Activated naive CD4-positive, alpha-beta T cell treated with Interleukin-2 at 50 U/mL for 16 hours (primary cell): ENCODE measurements around the gene PTPRM.

Experiments
- DNase-seq: peaks from one replicate; pipeline ENCODE4 v3.0.0-alpha.2; 2020

PTPRM gene

DNA sequence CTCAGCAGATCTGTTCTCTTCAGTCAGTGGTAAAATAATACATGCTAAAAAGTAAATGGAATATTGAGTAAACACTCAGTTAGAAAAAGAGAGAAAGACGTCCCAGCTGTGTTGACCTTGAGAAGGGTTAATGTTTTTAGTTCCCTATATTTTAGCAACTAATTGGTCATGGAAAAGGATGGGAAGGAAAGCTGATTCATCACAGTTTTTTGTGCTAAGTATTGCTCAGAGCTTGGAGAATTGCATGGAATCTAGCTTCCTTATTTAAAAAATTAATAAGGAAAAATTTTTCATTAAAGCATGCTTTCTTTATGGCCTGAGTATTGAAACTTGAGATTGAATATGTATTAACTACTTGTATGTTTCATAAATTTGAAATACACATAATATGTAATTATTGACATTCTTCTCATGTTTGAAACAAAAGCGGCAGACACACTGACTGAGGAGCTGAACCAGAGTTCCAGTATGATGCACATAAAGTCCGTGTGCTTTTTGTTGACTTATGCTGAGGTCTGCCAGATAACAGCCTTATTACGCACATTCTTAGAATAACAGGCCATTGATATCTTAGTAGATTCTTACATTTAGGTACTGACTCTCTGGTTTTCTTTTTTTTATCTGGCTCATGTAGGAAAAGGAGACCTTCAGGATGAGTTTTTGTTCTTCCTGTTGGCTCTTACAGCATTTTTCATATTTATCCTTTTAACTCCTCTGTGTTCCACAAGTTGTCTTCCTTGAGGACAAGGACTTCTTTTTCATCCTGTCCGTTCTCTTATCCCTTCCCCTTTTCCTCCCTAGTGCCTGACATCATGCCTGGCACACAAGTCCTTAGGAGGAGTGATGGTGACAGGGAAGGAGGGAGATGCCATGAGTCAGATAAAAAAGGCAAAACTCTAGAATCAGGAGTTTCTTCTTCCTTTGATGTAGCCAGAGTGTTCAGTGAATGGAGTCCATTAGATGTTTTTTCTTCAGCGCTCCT, 194.1 kb downstream of the PTPRM start:
- no peak for DNase-seq

DNA sequence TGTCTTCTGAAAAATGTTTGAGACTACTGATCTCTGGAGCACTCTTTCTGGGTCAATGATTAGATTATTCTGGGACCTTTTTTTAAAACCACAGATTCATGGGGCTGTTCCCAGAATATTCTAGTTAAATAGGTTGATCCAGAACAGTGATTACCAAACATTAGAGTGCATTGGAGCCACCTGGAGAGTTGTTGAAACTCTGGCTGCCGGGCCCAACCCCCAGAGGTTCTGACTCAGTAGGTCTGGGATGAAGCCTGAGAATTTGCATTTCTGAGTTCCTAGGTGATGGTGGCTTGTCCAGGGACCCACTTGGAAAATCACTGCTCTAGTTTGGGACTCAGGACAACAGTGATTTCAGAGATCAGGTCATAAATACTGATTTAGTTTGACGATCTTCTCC, 197.3 kb downstream of the PTPRM start:
- DNase-seq = no peak

DNA sequence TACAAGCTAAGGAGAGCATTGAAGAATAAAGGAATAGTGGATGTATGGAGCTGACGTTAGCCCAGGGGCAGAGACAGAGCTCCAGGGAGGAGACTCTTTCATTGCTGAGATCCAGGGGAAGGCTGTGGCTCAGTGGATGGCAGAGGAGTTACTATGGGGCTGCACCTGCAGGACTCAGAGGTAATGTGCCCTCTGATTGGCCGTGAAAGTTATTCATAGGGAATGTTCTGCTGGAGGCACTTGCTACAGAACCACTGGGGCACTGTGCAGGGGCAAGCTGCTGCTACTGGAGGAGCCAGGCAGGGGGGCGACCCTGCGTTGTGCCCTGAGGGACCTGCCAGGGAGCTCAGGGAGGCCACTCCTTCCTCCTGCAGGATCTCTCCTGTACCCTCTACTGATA, 199.2 kb downstream of the PTPRM start:
- DNase-seq = no peak

DNA sequence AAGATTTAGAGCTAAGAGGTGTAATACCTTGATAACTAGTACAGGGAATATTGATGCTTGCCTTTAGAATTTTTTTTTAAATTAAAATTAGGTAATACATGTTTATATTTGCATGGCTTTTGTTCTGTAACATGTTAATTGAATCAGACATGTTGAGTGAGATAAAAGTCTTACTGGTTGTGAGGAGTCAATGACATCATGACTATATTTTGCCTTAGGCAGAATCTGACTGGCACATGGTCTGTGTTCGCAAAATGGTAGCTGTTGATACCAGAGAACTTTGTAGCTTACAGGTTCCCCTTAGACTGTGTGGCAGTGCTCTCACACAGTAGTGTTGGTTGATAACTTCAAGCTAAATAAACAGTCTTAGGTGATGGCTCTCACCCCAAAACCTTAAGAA, 199.7 kb downstream of the PTPRM start:
- DNase-seq = no peak

DNA sequence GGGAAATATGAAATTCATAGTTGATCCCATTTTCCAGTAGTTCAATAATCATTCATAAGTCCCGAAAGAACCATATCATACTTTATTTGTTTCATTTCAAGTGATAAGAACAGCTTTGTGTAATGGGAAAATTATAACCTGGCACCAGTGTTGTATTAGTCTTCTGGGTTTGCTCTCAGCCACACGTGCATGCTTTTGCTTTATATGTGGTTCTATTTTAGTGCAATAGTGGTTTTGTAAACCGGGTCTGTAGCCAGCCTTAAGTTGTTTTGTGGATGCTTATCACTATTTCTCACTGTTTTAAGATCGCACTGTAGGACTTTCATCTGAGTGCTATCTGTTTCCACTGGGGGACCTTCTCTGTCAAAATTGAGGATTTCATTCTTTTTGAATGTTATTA, 203.8 kb downstream of the PTPRM start:
- DNase-seq = no peak

DNA sequence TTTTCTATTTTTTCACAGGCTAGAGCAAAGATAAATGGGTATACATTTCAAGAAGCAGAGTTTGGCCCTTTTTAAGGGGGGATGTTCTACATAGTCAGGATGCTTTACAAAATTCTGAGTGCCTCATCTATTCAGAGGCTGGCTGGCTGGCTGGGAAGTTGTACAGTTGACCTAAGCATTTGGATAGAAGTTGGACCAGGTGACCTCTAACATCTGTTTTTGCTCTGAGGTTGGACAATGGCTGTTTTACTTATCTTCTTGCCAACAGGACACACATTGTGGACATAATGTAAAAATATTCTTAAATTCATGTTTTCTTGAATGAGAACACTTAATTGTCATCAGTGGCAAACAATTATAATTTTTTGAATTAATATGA, 205.4 kb downstream of the PTPRM start:
- no peak for DNase-seq

DNA sequence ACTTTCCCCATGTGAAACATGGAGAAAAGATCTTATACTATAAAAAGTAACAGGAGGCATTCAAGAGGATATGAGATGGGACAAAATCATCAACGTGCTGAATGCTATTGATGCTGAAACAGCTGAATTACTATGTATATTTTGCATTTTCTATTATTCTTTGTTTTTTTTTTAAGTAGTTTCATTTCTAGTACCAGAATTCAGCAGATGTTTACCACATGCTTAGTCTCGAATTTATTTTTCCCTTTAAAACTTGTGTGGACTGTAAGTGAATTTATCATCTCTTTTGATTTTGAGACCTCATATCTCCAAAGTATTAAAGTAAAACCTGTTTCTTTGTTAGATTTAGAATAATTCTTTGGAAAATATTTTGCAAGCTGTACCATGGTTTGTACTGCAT, 205.8 kb downstream of the PTPRM start:
- no peak for DNase-seq

DNA sequence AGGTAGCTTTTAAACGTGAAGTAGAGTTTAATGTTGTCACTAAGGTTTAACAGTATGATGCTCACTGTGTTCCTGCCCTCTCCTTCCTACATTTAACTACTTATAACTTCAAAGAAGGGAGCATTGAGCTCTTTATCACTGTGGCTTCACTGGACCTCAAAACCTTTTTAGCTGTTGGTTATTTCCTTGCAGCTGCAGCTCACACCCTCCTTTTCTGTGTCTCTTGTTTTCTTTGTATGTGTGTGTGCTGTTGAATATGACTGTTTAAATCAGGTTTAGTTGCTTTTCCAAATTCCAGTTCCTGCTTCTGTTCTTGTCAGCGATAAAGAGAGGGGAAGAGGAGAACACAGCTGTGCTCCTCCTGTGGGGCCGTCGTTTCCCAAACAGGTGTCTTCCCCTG, 208.0 kb downstream of the PTPRM start:
- DNase-seq = no peak

DNA sequence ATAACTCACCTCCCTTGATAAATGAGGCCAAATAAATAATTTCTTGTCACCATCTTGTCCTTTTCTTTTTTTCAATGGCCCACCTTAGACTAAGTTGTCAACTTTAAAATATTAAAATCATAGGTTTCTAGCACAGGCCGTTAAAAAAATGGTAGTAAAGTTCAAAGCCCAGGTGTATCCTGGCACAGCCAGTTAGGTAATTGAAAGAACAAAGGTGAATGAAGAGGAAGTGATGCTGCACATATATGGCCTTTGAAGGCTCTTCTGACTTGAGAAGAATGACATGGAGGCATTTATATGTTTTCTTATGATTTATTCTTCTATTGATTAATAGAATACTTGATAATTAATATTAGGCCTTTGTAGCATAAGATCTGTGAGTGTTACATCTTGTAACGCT, 208.7 kb downstream of the PTPRM start:
- no peak for DNase-seq

DNA sequence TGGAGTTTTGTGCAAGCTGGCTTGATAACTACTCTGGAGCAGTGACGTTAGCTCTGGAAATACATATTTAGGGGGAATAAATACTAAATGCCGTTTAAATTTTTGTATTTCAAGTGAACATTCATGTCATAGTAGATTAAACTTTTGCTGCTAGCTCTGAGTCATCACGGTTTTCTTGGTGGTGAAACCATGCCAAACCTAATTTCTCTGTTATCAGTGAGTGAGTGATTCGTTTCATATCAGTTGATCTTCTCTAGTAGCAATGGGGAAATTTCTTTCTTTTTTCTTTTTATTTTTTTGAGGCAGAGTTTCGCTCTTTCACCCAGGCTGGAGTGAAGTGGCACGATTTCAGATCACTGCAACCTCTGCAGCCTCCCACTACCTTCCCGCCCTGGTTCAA, 211.1 kb downstream of the PTPRM start:
- DNase-seq = no peak

DNA sequence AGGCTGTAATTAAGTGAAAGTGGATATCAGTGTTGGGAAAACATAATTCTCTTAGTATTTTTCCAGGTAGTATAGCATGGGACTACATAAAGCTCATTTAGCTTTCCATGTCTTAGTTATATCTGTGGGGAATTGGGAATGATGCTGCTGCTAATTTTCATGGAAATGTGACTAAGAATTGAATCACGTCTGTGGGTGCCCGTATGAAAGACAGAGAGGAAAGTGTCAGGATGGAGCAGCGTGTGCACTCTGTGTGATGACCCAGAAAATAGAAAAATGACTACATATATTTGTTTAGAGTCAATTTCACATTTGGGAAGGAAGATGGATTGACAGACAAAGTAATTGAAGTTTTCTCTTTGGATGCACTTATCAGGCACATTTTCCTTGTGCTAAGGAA, 212.1 kb downstream of the PTPRM start:
- no peak for DNase-seq

DNA sequence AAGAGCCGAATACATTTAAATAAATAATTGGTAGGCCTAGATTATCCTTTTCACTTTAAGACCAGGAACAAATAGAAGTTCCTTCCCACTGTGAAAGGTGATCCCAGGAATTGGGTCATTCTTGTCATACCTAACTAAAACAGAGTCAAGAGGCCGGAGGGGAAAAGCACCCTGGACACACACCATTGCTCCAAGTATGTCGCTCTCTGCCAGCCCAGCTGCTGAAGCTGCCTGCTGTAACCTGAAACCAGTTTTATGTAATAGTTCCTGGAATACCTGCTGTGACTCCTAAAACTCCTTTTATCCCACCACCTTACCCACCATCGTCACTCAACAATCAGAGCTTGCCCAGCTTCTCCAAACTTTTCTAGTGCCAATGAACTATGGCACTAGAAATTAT, 217.1 kb downstream of the PTPRM start:
- no peak for DNase-seq

DNA sequence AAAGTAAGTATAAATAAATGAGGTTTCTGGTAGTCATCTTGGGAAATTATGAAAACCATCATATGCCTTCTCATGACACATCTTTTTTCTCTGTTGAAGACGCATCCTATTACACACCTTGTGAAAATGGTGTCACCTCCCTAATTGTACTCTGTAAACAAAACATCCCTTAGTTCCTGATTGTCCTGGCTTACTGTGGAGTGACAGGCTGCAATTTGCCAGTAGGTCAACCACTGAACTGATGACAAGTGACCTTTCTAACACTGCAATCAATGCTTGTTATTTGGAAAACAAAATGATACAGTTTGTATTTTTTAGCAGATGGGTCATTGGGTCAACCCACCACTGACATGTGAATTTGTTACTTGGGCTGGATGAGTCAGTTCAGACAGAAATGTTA, 219.5 kb downstream of the PTPRM start:
- DNase-seq = no peak

DNA sequence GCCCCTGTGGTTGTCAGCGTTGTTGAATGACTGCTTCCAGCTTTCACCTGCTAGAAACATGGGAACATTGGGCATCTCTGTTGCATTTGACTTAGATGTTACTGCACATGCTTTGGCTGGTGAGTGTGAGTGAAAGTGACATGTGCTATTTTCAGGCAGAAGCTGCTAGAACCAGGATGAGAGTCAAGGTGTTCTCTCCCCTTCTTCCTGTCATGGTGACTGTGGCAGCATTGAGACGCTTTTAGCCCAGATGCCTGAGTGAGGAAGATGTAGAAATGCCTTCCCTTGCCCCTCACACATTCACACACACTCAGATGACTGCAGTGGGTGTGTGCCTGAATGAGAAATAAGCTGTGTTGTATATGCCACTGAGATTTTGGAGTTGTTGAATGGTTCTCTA, 220.2 kb downstream of the PTPRM start:
- DNase-seq = no peak

DNA sequence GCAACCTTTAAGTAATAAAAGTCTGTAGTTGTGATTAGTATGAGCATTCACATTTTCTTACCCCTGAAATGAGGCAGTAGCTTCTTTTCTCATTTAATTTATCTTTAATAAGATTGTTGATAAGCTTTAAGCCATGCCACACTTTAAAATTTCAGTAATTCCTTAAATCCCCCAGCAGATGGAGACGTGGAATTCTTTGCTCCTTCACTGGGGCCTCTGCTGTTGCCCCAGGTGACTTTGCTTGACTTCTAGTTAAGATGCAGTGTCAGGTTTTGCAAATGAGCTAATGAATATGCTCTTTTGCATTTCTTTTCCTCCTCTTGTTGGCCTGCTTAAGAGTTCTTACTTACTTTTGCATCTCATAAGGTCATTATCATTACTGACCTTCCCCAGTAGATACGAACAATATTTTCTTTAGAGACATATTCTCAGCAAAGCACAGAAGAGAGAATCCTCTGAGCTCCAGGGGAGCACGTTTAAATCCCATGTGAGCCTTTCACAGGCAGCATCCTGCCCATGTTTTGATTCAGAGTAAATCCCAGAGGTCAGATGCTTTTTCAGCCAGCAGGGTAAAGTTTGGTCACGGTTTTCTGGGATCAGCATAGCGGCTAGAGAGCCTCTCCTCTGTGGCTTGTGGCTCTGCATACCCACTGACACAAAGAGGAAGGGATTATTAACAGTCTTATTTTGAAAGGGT, 222.9 kb downstream of the PTPRM start:
- DNase-seq = no peak

DNA sequence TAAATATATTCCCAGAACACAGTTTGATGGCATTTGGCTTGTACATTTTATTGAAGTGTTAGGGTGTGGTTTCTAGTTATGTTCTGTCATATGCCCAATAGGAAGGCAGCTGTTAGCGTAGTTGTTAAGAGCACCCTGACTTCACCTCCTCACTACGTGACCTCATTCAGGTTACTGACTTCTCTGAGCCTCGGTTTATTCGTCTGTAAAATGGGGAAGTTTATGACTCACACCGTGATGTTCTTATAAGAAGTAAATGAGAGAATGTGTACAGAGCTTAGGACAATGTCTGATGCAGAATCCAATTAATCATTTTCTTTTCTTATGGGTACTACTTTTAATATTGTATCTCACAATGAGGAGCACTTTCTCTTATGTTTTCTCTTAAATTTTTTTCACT, 226.0 kb downstream of the PTPRM start:
- no peak for DNase-seq

DNA sequence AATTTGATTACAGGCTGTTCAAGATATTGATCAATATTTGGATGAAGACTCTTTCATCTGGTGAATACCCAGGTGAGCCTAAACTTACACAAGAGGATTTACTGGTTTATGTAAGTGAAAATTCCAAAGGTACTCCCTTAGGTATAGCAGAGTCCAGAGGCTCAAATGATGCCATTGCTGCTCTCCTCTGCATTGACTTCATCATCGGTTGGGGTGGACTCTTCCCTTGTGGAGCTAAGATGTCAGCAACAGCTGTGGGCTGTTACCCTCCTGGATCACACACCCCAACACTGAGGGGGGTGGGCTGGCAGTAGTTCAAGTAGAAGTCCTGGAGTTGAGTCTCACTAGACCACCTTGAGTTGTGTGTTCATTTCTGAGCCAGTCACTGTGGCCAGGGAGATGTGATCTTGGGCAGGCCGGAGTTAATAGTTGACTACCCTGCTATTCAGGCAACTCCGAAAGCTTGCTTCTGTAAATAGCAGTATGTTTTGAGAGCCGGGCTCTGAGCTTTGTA, 236.9 kb downstream of the PTPRM start:
- DNase-seq = no peak

DNA sequence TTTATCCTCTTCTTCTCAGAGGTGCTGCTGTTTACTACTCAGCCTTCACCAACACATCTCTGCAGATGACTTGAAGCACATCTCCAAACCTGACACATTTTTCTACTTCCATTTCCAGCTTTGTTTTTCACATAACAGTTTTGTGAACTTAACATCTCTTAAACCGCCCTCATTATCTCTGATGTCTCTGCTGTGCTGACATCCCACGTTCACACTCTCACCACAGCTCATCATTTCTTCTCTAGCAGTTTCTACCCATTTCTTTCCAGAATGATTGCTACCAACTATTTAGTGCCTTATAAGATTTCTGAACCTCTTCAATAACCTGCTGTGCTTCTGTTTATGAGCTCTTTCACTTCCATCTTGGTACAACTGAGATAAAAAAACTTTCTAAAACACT, 238.0 kb downstream of the PTPRM start:
- no peak for DNase-seq

DNA sequence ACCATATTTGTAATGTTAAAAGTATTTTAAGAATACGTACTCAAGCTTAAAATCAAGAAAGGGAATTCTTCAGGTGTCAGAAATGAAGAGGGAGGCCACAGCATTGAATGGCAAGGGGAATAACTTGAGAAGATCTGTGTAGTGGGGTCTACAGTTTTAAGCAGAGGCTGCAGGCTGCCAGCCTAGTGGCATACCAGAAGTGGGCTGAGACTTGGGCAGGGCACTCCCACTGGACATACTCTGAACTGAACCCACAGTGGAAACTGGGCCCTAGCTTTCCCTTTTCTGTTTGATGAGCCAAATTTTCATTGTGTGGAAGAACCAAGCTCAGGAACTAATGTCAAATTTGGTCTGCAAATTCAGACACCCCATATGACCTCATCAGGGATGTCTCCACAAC, 238.8 kb downstream of the PTPRM start:
- no peak for DNase-seq

DNA sequence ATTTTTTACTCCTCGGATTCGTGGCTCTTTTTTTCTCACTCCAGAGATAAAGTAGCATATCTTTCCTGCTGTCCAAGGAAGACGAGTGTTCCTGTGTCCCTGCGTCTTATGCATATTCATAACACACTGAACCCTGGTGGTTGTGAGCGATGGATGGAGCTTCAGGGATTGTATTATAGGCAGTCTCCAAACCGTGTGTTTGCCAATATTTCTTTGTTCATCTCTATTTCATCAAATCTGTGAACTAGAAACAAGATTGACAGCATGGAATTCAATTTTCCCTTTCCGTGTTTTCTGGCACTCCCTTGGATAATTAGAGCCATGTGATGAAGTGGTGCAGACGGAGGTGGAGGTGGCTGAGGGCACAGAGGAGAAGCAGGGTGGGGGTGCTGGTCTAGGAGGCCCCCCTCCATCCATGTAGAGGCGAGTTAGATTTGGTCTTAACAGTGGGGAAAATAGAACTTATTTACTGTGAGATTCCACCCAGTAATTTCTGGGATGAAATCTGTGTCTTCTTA, 240.9 kb downstream of the PTPRM start:
- DNase-seq = no peak

DNA sequence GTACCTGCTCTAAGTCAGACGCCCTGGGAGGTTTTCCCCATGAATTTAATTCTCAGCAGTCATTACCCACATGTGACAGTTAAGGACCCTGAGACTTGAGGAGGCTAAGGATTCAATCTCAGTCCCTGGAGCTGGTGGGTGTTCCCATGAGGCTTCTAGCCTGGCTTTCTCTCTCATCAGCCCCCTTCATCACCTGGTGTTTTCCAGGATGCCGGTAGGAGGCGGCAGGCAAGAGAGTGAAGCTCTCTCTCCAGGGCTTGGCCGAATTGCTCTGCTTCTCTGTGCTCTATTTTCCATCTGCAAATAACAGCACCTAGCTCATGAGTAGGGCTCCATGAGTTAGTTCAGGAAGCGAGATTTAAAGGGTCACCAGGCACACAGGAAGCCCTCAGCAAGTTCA, 241.9 kb downstream of the PTPRM start:
- DNase-seq = no peak

DNA sequence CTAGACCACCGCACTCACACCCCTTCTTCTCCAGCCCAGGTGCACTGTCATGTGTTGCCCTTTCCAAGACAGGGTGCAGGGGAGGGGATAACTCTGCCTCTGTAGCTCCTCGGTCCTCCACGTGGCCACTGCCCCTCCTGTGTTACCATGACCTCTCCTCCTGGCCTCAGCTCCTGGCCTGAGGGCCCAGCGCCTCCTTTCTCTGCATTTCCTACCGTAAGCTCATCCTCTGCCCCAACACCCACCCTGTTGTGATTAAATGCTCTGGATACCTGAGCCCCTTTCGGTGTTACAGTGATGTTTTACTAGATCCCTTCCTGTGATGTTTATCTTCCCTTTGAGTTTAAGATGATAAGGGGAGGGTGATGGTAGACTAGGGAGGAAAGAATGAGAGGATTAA, 242.3 kb downstream of the PTPRM start:
- DNase-seq = no peak

DNA sequence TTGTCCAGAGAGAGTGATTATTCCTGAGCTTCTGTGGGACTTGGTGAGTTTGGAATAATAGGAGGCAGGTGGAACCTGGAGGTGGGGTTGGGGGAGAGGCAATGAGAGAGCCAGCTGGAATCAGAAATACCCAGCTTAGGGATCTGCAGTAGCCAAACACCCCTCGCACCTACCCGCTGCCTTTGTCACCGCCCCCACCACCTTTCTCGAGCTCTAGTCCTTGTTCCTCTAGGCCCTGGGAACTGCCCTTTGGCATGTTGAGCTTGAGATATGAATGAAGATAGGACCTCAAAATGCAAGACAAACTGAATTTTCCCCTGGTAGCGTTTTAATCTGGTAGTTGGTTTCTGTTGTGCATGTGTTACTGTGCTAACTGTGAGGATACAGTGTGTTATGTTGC, 242.9 kb downstream of the PTPRM start:
- no peak for DNase-seq

DNA sequence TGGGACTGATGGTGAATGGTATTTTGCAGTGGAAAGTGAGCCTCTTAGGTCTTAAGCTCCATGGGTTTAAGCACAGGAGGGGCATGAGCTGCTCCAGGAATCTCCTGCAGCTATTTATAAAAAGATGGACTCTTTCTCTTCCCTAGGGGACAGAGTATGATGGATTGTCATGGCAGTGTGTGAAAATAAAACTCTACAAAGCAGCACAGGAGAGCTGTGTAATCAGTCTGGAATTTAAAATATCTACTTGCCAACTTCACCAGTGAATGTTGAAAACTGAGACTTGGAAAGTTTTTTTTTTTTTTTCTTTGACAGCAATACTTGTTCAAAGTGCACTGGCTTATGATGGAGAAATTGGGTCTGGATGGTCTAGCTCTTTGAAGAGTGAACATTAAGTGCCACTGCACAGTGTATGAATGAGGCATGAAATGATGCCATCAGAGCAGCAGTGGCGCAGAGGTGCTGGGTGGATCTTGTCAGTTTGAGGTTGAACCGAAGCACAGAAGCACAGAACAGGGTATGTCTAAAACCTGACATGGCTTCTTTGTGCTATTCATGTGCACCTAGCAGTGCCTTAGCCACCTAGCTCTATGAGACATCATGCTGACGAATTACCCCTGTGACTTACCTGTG, 245.4 kb downstream of the PTPRM start:
- no peak for DNase-seq
